HG03565 (cell line): ENCODE results near the gene MYF6.
"Not testable (repeated sequence)": the region's sequence is repeated elsewhere in the genome, so short reads cannot be mapped to it uniquely, and the experiment has no call there.

Source experiments
- ATAC-seq: cut with Tn5 transposase; IDR thresholded peaks from one replicate; pipeline ENCODE4 v1.9.1; 2021; ENCODE audit warnings: mild to moderate bottlenecking, moderate library complexity; ENCODE audit not compliant: unreplicated experiment

MYF6 gene

GRCh38 chr12:80707126-80707829 lies at the start of gene MYF6:
TSS of gene MYF6 (plus strand) at chr12:80707634. CDS start at chr12:80707720, 86 bp downstream.
- ATAC-seq: no peak

GRCh38 chr12:80659512-80660063 lies 47.8 kb upstream of the MYF6 start:
- ATAC-seq: no peak

- no peak for ATAC-seq
Measured at GRCh38 chr12:80662586-80662985, 44.8 kb upstream of the MYF6 start.

- ATAC-seq: no peak
Measured at GRCh38 chr12:80670214-80670613, 37.2 kb upstream of the MYF6 start.

- not testable (repeated sequence) for ATAC-seq
Measured at GRCh38 chr12:80676042-80676636, 31.3 kb upstream of the MYF6 start.

GRCh38 chr12:80676856-80677255 lies 30.6 kb upstream of the MYF6 start:
- no peak for ATAC-seq

- no peak for ATAC-seq
Measured at GRCh38 chr12:80677994-80678393, 29.4 kb upstream of the MYF6 start.

- ATAC-seq: no peak
Measured at GRCh38 chr12:80679346-80680131, 27.9 kb upstream of the MYF6 start.

- no peak for ATAC-seq
Measured at GRCh38 chr12:80681287-80681686, 26.1 kb upstream of the MYF6 start.

GRCh38 chr12:80681786-80682185 lies 25.6 kb upstream of the MYF6 start:
- ATAC-seq: no peak

- ATAC-seq: no peak
Measured at GRCh38 chr12:80684077-80684495, 23.3 kb upstream of the MYF6 start.

- no peak for ATAC-seq
Measured at GRCh38 chr12:80690090-80690489, 17.3 kb upstream of the MYF6 start.

- no peak for ATAC-seq
Measured at GRCh38 chr12:80690513-80690912, 16.9 kb upstream of the MYF6 start.

- ATAC-seq: no peak
Measured at GRCh38 chr12:80692114-80692513, 15.3 kb upstream of the MYF6 start.

GRCh38 chr12:80697270-80697887 lies 10.1 kb upstream of the MYF6 start:
- ATAC-seq: no peak

GRCh38 chr12:80698256-80698655 lies 9.2 kb upstream of the MYF6 start:
- no peak for ATAC-seq

- ATAC-seq: no peak
Measured at GRCh38 chr12:80698847-80699542, 8.4 kb upstream of the MYF6 start.

- ATAC-seq: no peak
Measured at GRCh38 chr12:80700327-80700726, 7.1 kb upstream of the MYF6 start.

GRCh38 chr12:80701388-80701787 lies 6.0 kb upstream of the MYF6 start:
- ATAC-seq: no peak
